H1 (cell line): ENCODE measurements around the gene OPN1SW. TPM values are rescaled to one million over a fixed set of nuclear protein-coding genes. Genes with fewer than 3 reads are reported as not detected.

Experiments used
- CTCF ChIA-PET: fragments of 300-600 bp; sonication (Branson Sonifier 250); formaldehyde crosslinking; loops from one replicate; lab custom pipeline; 2021; ENCODE audit not compliant: partially characterized antibody; lab: Charles Lee
- POLR2A ChIA-PET: fragments of 300-600 bp; sonication (Branson Sonifier 250); formaldehyde crosslinking; loops from one replicate; lab custom pipeline; 2021; ENCODE audit warnings: inconsistent platforms; ENCODE audit not compliant: partially characterized antibody; lab: Charles Lee
- DNase-seq, 2 experiments: peaks; one replicate each; pipeline versions ENCODE4 v3.0.0 to v3.0.0-alpha.2; 2010 to 2022; ENCODE audit warnings: low spot score in 2 of 2, low read depth in 1 of 2, mixed read lengths in 1 of 2
- FAIRE-seq: peaks from 2 replicates; lab custom pipeline; 2011; peaks lifted over from hg19 to GRCh38; lab: Jason Lieb, UNC
- H2AFZ ChIP-seq: 2 replicates; pipeline ENCODE4 v1.8.1; 2012; ENCODE audit warnings: low read length, inconsistent platforms
- H2AK5ac ChIP-seq: 2 replicates; pipeline ENCODE4 v1.6.1; 2013; ENCODE audit warnings: low read depth, low read length
- H2BK120ac ChIP-seq: replicated peaks from 2 replicates; pipeline ENCODE3; 2013; ENCODE audit warnings: low read depth, low read length, inconsistent platforms
- H2BK12ac ChIP-seq: 2 replicates; pipeline ENCODE4 v1.6.1; 2013; ENCODE audit warnings: low read depth, low read length
- H2BK15ac ChIP-seq: 2 replicates; pipeline ENCODE4 v1.6.1; 2013; ENCODE audit warnings: low read length
- H2BK20ac ChIP-seq: 2 replicates; pipeline ENCODE4 v1.6.1; 2013; ENCODE audit warnings: low read length
- H2BK5ac ChIP-seq: 2 replicates; pipeline ENCODE4 v1.6.1; 2013; ENCODE audit warnings: low read depth, low read length
- H3K14ac ChIP-seq: 2 replicates; pipeline ENCODE4 v1.6.1; 2013; ENCODE audit warnings: inconsistent platforms; ENCODE audit not compliant: insufficient read length
- H3K18ac ChIP-seq: 2 replicates; pipeline ENCODE4 v1.6.1; 2013; ENCODE audit warnings: low read length; ENCODE audit errors: extremely low read depth
- H3K23ac ChIP-seq: 2 replicates; pipeline ENCODE4 v1.6.1; 2013; ENCODE audit warnings: inconsistent platforms; ENCODE audit not compliant: insufficient read length
- H3K23me2 ChIP-seq: 2 replicates; pipeline ENCODE4 v1.6.1; 2013; ENCODE audit warnings: low read depth, low read length
- H3K27ac ChIP-seq: 2 replicates; pipeline ENCODE4 v1.6.1; 2011; ENCODE audit warnings: low read depth, low read length, inconsistent platforms
- H3K27me3 ChIP-seq, 4 experiments: replicated peaks in 1 of 4; 1 replicate in 1 of 4; 2 replicates in 3 of 4; pipeline versions ENCODE4 v1.6.1 to v1.8.1; 2011 to 2013; ENCODE audit warnings: low read length in 3 of 4, mild to moderate bottlenecking in 3 of 4, inconsistent platforms in 2 of 4, mixed read lengths in 2 of 4, moderate library complexity in 1 of 4; ENCODE audit not compliant: control insufficient read depth in 3 of 4, insufficient read depth in 3 of 4; ENCODE audit errors: extremely low read depth in 1 of 4
- H3K36me3 ChIP-seq, 4 experiments: 2 replicates each; pipeline versions ENCODE4 v1.6.1 to v1.8.1; 2011 to 2013; ENCODE audit warnings: mild to moderate bottlenecking in 4 of 4, low read length in 3 of 4, moderate library complexity in 2 of 4, control low read depth in 1 of 4, inconsistent platforms in 1 of 4; ENCODE audit not compliant: insufficient read depth in 4 of 4, control insufficient read depth in 2 of 4
- H3K4ac ChIP-seq: replicated peaks from 2 replicates; pipeline ENCODE3; 2013; ENCODE audit warnings: low read length, low read depth, mixed read lengths, inconsistent platforms; ENCODE audit not compliant: insufficient read length
- H3K4me1 ChIP-seq, 4 experiments: replicated peaks in 1 of 4; 1 replicate in 1 of 4; 2 replicates in 3 of 4; pipeline versions ENCODE4 v1.6.1 to v1.8.1; 2011 to 2013; ENCODE audit warnings: low read length in 3 of 4, inconsistent platforms in 2 of 4, mixed read lengths in 1 of 4; ENCODE audit not compliant: insufficient read depth in 4 of 4, control insufficient read depth in 3 of 4
- H3K4me2 ChIP-seq, 2 experiments: 2 replicates each; pipeline versions ENCODE4 v1.6.1 to v1.8.1; 2011 to 2013; ENCODE audit warnings: low read depth in 2 of 2, low read length in 2 of 2, control low read depth in 1 of 2, inconsistent platforms in 1 of 2, mild to moderate bottlenecking in 1 of 2; ENCODE audit not compliant: insufficient read depth in 1 of 2
- H3K4me3 ChIP-seq, 4 experiments: fragments of 200-600, 300-600 bp in 1 of 4; sonication (generic), shearing (Covaris generic), sonication (Bioruptor Twin) in 1 of 4; 2 replicates each; pipeline versions ENCODE4 v1.5.1 to v1.8.1; 2011 to 2016; ENCODE audit warnings: low read length in 4 of 4, low read depth in 3 of 4, control low read depth in 2 of 4, inconsistent platforms in 2 of 4, mild to moderate bottlenecking in 2 of 4, mixed read lengths in 1 of 4, moderate library complexity in 1 of 4; ENCODE audit not compliant: insufficient read depth in 2 of 4; ENCODE audit errors: extremely low read depth in 1 of 4
- H3K56ac ChIP-seq: replicated peaks from 2 replicates; pipeline ENCODE3; 2013; ENCODE audit warnings: low read depth, mild to moderate bottlenecking, mixed read lengths, low read length, inconsistent platforms; ENCODE audit not compliant: insufficient read length
- H3K79me1 ChIP-seq: 2 replicates; pipeline ENCODE4 v1.6.1; 2013; ENCODE audit warnings: low read depth, low read length, control low read depth
- H3K79me2 ChIP-seq, 2 experiments: 2 replicates each; pipeline versions ENCODE4 v1.6.1 to v1.8.1; 2012 to 2013; ENCODE audit warnings: low read length in 2 of 2, mild to moderate bottlenecking in 2 of 2, inconsistent platforms in 1 of 2; ENCODE audit not compliant: insufficient read depth in 2 of 2, control insufficient read depth in 1 of 2
- H3K9ac ChIP-seq, 4 experiments: replicated peaks in 1 of 4; 1 replicate in 1 of 4; 2 replicates in 3 of 4; pipeline versions ENCODE4 v1.6.1 to v1.8.1; 2011 to 2013; ENCODE audit warnings: low read depth in 3 of 4, low read length in 3 of 4, control low read depth in 2 of 4, mild to moderate bottlenecking in 2 of 4, moderate library complexity in 2 of 4, inconsistent platforms in 1 of 4; ENCODE audit errors: extremely low read depth in 1 of 4
- H3K9me3 ChIP-seq, 2 experiments: 2 replicates each; pipeline versions ENCODE4 v1.6.1 to v1.8.1; 2012 to 2013; ENCODE audit warnings: mild to moderate bottlenecking in 2 of 2, moderate library complexity in 2 of 2, control low read depth in 1 of 2, inconsistent platforms in 1 of 2, low read depth in 1 of 2, low read length in 1 of 2, mixed read lengths in 1 of 2; ENCODE audit not compliant: insufficient read depth in 2 of 2
- H4K20me1 ChIP-seq, 2 experiments: replicated peaks in 1 of 2; 2 replicates each; pipeline versions ENCODE3 to v1.8.1; 2011 to 2013; ENCODE audit warnings: inconsistent platforms in 2 of 2, low read length in 2 of 2, mild to moderate bottlenecking in 1 of 2; ENCODE audit not compliant: insufficient read depth in 2 of 2, control insufficient read depth in 1 of 2
- H4K5ac ChIP-seq: 2 replicates; pipeline ENCODE4 v1.6.1; 2013; ENCODE audit warnings: low read length, low read depth, mixed read lengths, inconsistent platforms; ENCODE audit not compliant: insufficient read length
- H4K8ac ChIP-seq: 2 replicates; pipeline ENCODE4 v1.8.0; 2013; ENCODE audit warnings: mild to moderate bottlenecking, moderate library complexity, low read length, inconsistent platforms; ENCODE audit not compliant: insufficient read depth; ENCODE audit errors: extremely low read depth
- H4K91ac ChIP-seq: replicated peaks from 2 replicates; pipeline ENCODE3; 2013; ENCODE audit warnings: low read length, mixed read lengths, inconsistent platforms; ENCODE audit not compliant: insufficient read length
- ATF2 ChIP-seq: IDR thresholded peaks from 2 replicates; pipeline ENCODE4 v1.6.1; 2012; ENCODE audit warnings: low read length, inconsistent platforms
- BACH1 ChIP-seq: IDR thresholded peaks from 2 replicates; pipeline ENCODE4 v1.6.1; 2012; ENCODE audit warnings: low read length, improper control_type of control experiment
- BCL11A ChIP-seq, 2 experiments: IDR thresholded peaks; one replicate each; pipeline ENCODE4 v1.6.1; 2011; ENCODE audit warnings: low read depth in 2 of 2, low read length in 2 of 2, mild to moderate bottlenecking in 2 of 2
- FOSL1 ChIP-seq: IDR thresholded peaks from 2 replicates; pipeline ENCODE4 v1.6.1; 2011; ENCODE audit warnings: mild to moderate bottlenecking, low read depth, low read length, moderate library complexity; ENCODE audit not compliant: insufficient read depth
- GABPA ChIP-seq: IDR thresholded peaks from 2 replicates; pipeline ENCODE4 v1.6.1; 2011; ENCODE audit warnings: mild to moderate bottlenecking, low read length, moderate library complexity, borderline replicate concordance; ENCODE audit not compliant: insufficient read depth
- POU5F1 ChIP-seq: IDR thresholded peaks from 2 replicates; pipeline ENCODE4 v1.6.1; 2011; ENCODE audit warnings: low read depth, mild to moderate bottlenecking, low read length, moderate library complexity
- RXRA ChIP-seq: IDR thresholded peaks from 2 replicates; pipeline ENCODE4 v1.6.1; 2011; ENCODE audit warnings: low read depth, mild to moderate bottlenecking, low read length, moderate library complexity; ENCODE audit not compliant: insufficient read depth
- SAP30 ChIP-seq: fragments of 300-600 bp; sonication (generic); IDR thresholded peaks from 2 replicates; pipeline ENCODE4 v1.7.1; 2012; ENCODE audit warnings: low read length, moderate library complexity, mild to moderate bottlenecking, inconsistent platforms; ENCODE audit not compliant: insufficient read depth, insufficient replicate concordance
- SIRT6 ChIP-seq: IDR thresholded peaks from one replicate; pipeline ENCODE4 v1.7.1; 2012; ENCODE audit warnings: low read length, inconsistent platforms
- TBP ChIP-seq: IDR thresholded peaks from 2 replicates; pipeline ENCODE4 v1.6.1; 2011; ENCODE audit warnings: low read depth, low read length, improper control_type of control experiment
- TCF12 ChIP-seq: IDR thresholded peaks from 2 replicates; pipeline ENCODE4 v1.6.1; 2011; ENCODE audit warnings: low read depth, mild to moderate bottlenecking, low read length
- WGBS, 2 experiments: shearing (Covaris generic) in 1 of 2; methylation state at CpG; one replicate each; pipeline versions ENCODE4 v1.1.6 to v1.1.7; 2013 to 2015; ENCODE audit warnings: low lambda C conversion rate in 2 of 2, mixed read lengths in 2 of 2, inconsistent platforms in 1 of 2, low coverage in 1 of 2, missing lambda C conversion rate in 1 of 2; ENCODE audit not compliant: insufficient replicate concordance in 2 of 2, insufficient coverage in 1 of 2, insufficient read length in 1 of 2; ENCODE audit errors: extremely low coverage in 1 of 2, missing lambda C conversion rate in 1 of 2; 5-methylcytosine and 5-hydroxymethylcytosine counted together
- polyA plus RNA-seq, 7 experiments: library from polyadenylated mRNA; depleted of rRNA in 3 of 7; stranded (reverse) in 5 of 7; unstranded in 2 of 7; fragments of >200 nt in 5 of 7; fragments of 200-250 nt in 2 of 7; gene quantifications; 1 replicate in 5 of 7; 2 replicates in 1 of 7; 4 replicates in 1 of 7; pipeline versions ENCODE4 v1.2.1 to v1.2.3, GENCODE V29; 2011 to 2013; ENCODE audit warnings: missing spikeins in 2 of 7, mixed read lengths in 2 of 7
- total RNA-seq: library from RNA; stranded (reverse); fragmentation: NEBNext Ultra II Directional; extraction: Animal tissue kit (Norgen Biotek cat#: 25700); gene quantifications from 2 replicates; pipeline ENCODE4 v1.2.1, GENCODE V29; 2021

The OPN1SW gene
- total and polyA plus RNA-seq, 2 of the 8 experiments (the other 6 are each of a cell fraction or from before 2014, with no cell fraction given) = not detected

GRCh38 chr7:128785738-128786137 lies 10.1 kb upstream of the OPN1SW start:
- Histone ChIP-seq H4K91ac (no peak overlapping the region), H2BK5ac (no peak overlapping the region), H4K20me1 (no peaks in the 10 kb centered on the region), H3K27ac (no peak overlapping the region), H3K79me1 (no peaks in the 10 kb centered on the region), H3K4me1 (peaks cover 0 to 5% (median 1%) of the 10 kb centered on the region in 4 experiments; a peak in 4 of 7 replicates), H4K5ac (no peak overlapping the region), H2BK20ac (no peak overlapping the region), H3K4me2 (no peak overlapping the region), H3K4ac (no peak overlapping the region), H2AFZ (no peak overlapping the region), H3K23ac (no peak overlapping the region), H3K36me3 (no peaks in the 10 kb centered on the region), H2BK120ac (no peak overlapping the region), H2BK15ac (no peak overlapping the region), H3K27me3 (no peaks in the 10 kb centered on the region; a peak in 1 of 7 replicates), H3K18ac (no peak overlapping the region), H2BK12ac (no peak overlapping the region), H3K23me2 (peaks cover 8% of the 10 kb centered on the region), H3K9me3 (no peaks in the 10 kb centered on the region), H3K79me2 (no peaks in the 10 kb centered on the region), H2AK5ac (no peak overlapping the region), H3K4me3 (no peak overlapping the region), H4K8ac (no peak overlapping the region), H3K9ac (no peak overlapping the region), H3K56ac (no peak overlapping the region), H3K14ac (no peak overlapping the region)
- 94% methylated on average over 3 of the region's 3 CpGs; no CpG with 5 or more reads in 1 of the 2 experiments for WGBS, 2 experiments
- DNase-seq (no peak), FAIRE-seq (no peak)
- POLR2A ChIA-PET = interaction anchor here (1.4 to 1.7 kb wide), 2 partner anchors 10 to 26 kb away, joined by 3 read pairs; no protein-coding TSS in a partner anchor
- CTCF ChIA-PET = interaction anchor here (0.9 to 2.8 kb wide), 9 partner anchors 9 to 100 kb away, joined by 3 to 13 read pairs (median 4); no protein-coding TSS in a partner anchor
- TF ChIP-seq TBP = no peak
- TF ChIP-seq ATF2 = no peak
- TF ChIP-seq TCF12 = no peak
- no peak for TF ChIP-seq SIRT6
- no peak for TF ChIP-seq BACH1
- TF ChIP-seq SAP30 = no peak
- no peak for TF ChIP-seq FOSL1
- no peak for TF ChIP-seq GABPA
- TF ChIP-seq RXRA = no peak
- TF ChIP-seq BCL11A (IDR thresholded peaks at IDR 0.05; ENCODE audit: low read depth in 2 of 2, low read length in 2 of 2) = no peak
- TF ChIP-seq POU5F1 = no peak
